K562 (cell line): ENCODE results near the gene KPTN. TPM values are rescaled to one million over a fixed set of nuclear protein-coding genes. Genes with fewer than 3 reads are reported as not detected.

Experiments
- ATAC-seq: fragments of 200-7000 bp; cut with Tn5 transposase; 3 replicates; pipeline ENCODE4 v1.9.1; 2020; ENCODE audit warnings: moderate library complexity
- BruUV-seq: library from RNA; stranded (reverse); fragments of 400-500 nt; replicated peaks from 2 replicates; lab custom pipeline; 2021; lab: Mats Ljungman, UMichigan
- CTCF ChIA-PET: fragments of 300-600 bp; formaldehyde crosslinking; extraction: SDS; loops from one replicate; lab custom pipeline; 2021; ENCODE audit warnings: low intra/inter-chr PET ratio; lab: Yijun Ruan, JAX
- POLR2A ChIA-PET: fragments of 300-600, 350-650 bp; sonication (Branson Sonifier 250); formaldehyde crosslinking; extraction: SDS; loops from one replicate; lab custom pipeline; 2021; ENCODE audit warnings: antibody characterized with exemption, inconsistent platforms; lab: Yijun Ruan, JAX
- DNase-seq, 4 experiments: peaks; one replicate each; pipeline versions ENCODE4 v3.0.0 to v3.0.0-alpha.2; 2011 to 2018; ENCODE audit warnings: low spot score in 3 of 4, mixed read lengths in 3 of 4; ENCODE audit errors: extremely low read depth in 1 of 4
- FAIRE-seq: peaks from 2 replicates; lab custom pipeline; 2011; peaks lifted over from hg19 to GRCh38; lab: Jason Lieb, UNC
- H2AFZ ChIP-seq: 2 replicates; pipeline ENCODE4 v1.6.0; 2011; ENCODE audit warnings: low read depth, low read length, control low read depth, inconsistent platforms
- H3K27ac ChIP-seq: fragments of 200-600 bp; 3 replicates; pipeline ENCODE4 v1.8.0; 2011; ENCODE audit warnings: low read depth, mild to moderate bottlenecking, control low read depth, inconsistent platforms, low read length, moderate library complexity, mixed read lengths; ENCODE audit errors: extremely low read depth
- H3K27me3 ChIP-seq, 2 experiments: fragments of 300-600 bp in 1 of 2; 2 replicates in 1 of 2; 3 replicates in 1 of 2; pipeline versions ENCODE4 v1.6.0 to v1.8.0; 2011; ENCODE audit warnings: inconsistent platforms in 2 of 2, low read length in 2 of 2, mild to moderate bottlenecking in 1 of 2, mixed read lengths in 1 of 2, moderate library complexity in 1 of 2; ENCODE audit not compliant: control insufficient read depth in 2 of 2, insufficient read depth in 2 of 2
- H3K36me3 ChIP-seq: fragments of 300-600 bp; 3 replicates; pipeline ENCODE4 v1.8.0; 2011; ENCODE audit warnings: mild to moderate bottlenecking, low read length, inconsistent platforms; ENCODE audit not compliant: control insufficient read depth, insufficient read depth
- H3K4me1 ChIP-seq, 2 experiments: fragments of 200-600 bp in 1 of 2; replicated peaks in 1 of 2; 2 replicates in 1 of 2; 3 replicates in 1 of 2; pipeline versions ENCODE4 v1.5.1 to v1.8.0; 2011; ENCODE audit warnings: inconsistent platforms in 2 of 2, low read length in 2 of 2, mild to moderate bottlenecking in 1 of 2, mixed read lengths in 1 of 2, moderate library complexity in 1 of 2; ENCODE audit not compliant: control insufficient read depth in 2 of 2, insufficient read depth in 2 of 2
- H3K4me2 ChIP-seq: 2 replicates; pipeline ENCODE4 v1.6.1; 2011; ENCODE audit warnings: low read length, control low read depth, inconsistent platforms, mixed read lengths; ENCODE audit not compliant: insufficient read depth
- H3K4me3 ChIP-seq: fragments of 200-600 bp; sonication (generic), shearing (Covaris generic); 2 replicates; pipeline ENCODE4 v1.5.1; 2016; ENCODE audit warnings: control low read depth, inconsistent platforms
- H3K79me2 ChIP-seq: fragments of 200-600 bp; 3 replicates; pipeline ENCODE4 v1.8.0; 2011; ENCODE audit warnings: low read length, inconsistent platforms; ENCODE audit not compliant: control insufficient read depth, insufficient read depth
- H3K9ac ChIP-seq, 2 experiments: 2 replicates each; pipeline versions ENCODE4 v1.6.0 to v1.6.1; 2011; ENCODE audit warnings: low read depth in 2 of 2, low read length in 2 of 2, control low read depth in 1 of 2, inconsistent platforms in 1 of 2, mild to moderate bottlenecking in 1 of 2, mixed read lengths in 1 of 2; ENCODE audit not compliant: insufficient read depth in 1 of 2
- H3K9me1 ChIP-seq: one replicate; pipeline ENCODE4 v1.6.0; 2011; ENCODE audit warnings: inconsistent platforms, mild to moderate bottlenecking, low read length, moderate library complexity; ENCODE audit not compliant: control insufficient read depth, insufficient read depth
- H3K9me3 ChIP-seq: replicated peaks from 2 replicates; pipeline ENCODE4 v1.5.1; 2011; ENCODE audit warnings: low read depth, low read length, inconsistent platforms; ENCODE audit not compliant: control insufficient read depth, insufficient read depth
- H4K20me1 ChIP-seq: replicated peaks from 2 replicates; pipeline ENCODE4 v1.6.1; 2011; ENCODE audit warnings: low read length, inconsistent platforms, mixed read lengths; ENCODE audit not compliant: control insufficient read depth, insufficient read depth
- BACH1 ChIP-seq: fragments of 200-800 bp; sonication (Bioruptor generic); IDR thresholded peaks from 2 replicates; pipeline ENCODE4 v1.6.1; 2016; ENCODE audit warnings: missing genetic modification characterization, missing compliant biosample characterization
- MTF1 ChIP-seq: fragments of 250-450 bp; sonication (Bioruptor Pico); IDR thresholded peaks from 2 replicates; pipeline ENCODE4 v1.9.0; 2021; ENCODE audit warnings: moderate library complexity, mild to moderate bottlenecking, inconsistent platforms, borderline replicate concordance
- NCOA4 ChIP-seq: fragments of 450-650 bp; IDR thresholded peaks from 2 replicates; pipeline ENCODE4 v1.6.1; 2018; ENCODE audit warnings: mild to moderate bottlenecking; ENCODE audit not compliant: partially characterized antibody
- RAD51 ChIP-seq: fragments of 450-650 bp; IDR thresholded peaks from 2 replicates; pipeline ENCODE4 v1.7.1; 2016; ENCODE audit warnings: low read depth, mild to moderate bottlenecking, borderline replicate concordance
- SMARCA4 ChIP-seq: fragments of 450-650 bp; IDR thresholded peaks from 2 replicates; pipeline ENCODE4 v1.6.1; 2016
- ZNF124 ChIP-seq: sonication (generic); formaldehyde crosslinking; IDR thresholded peaks from 2 replicates; pipeline ENCODE4 v1.8.1; 2022; ENCODE audit warnings: missing genetic modification reagents
- ZNF830 ChIP-seq: fragments of 250-450 bp; sonication (Bioruptor Pico); IDR thresholded peaks from 2 replicates; pipeline ENCODE4 v1.5.0; 2021; ENCODE audit warnings: mild to moderate bottlenecking
- WGBS: fragments of 100-300 bp; shearing (Covaris generic); methylation state at CpG from one replicate; pipeline ENCODE4 v1.1.6; 2016; ENCODE audit warnings: low coverage, mixed read lengths; ENCODE audit not compliant: insufficient coverage; ENCODE audit errors: missing lambda C conversion rate; 5-methylcytosine and 5-hydroxymethylcytosine counted together
- in situ Hi-C: fragments of 300-500 bp; cut with MboI; formaldehyde crosslinking; loops from 4 replicates; pipeline ENCODE4 v1.15.0; 2018; ENCODE audit warnings: inconsistent platforms, mixed read lengths
- intact Hi-C: fragments of 100-400 bp; cut with micrococcal nuclease; formaldehyde crosslinking; loops from 2 replicates; pipeline ENCODE4 v1.14.2; 2022
- polyA plus RNA-seq, 8 experiments: library from polyadenylated mRNA; depleted of rRNA in 4 of 8; stranded (reverse) in 5 of 8; unstranded in 3 of 8; fragments of >200 nt; fragmentation: Nextera tagmentation in 2 of 8; fragmentation: Illumina TruSeq in 1 of 8; extraction: Ambion mirVana in 2 of 8; extraction: Trizol in 1 of 8; gene quantifications; 2 replicates each; pipeline versions ENCODE4 v1.2.1 to v1.2.3, GENCODE V29; 2011 to 2014; ENCODE audit warnings: inconsistent platforms in 1 of 8, missing spikeins in 1 of 8
- total RNA-seq, 7 experiments: library from RNA; depleted of rRNA in 6 of 7; stranded (reverse); fragments of >200 nt in 6 of 7; fragmentation: Illumina TruSeq in 2 of 7; extraction: Trizol in 2 of 7; gene quantifications; 2 replicates each; pipeline versions ENCODE4 v1.2.1 to v1.2.3, GENCODE V29; 2011 to 2021; ENCODE audit warnings: low replicate concordance in 1 of 7
- TF ChIP-seq, protein P1 (sequence below), 2 experiments: fragments of 450-650 bp; formaldehyde crosslinking in 1 of 2; IDR thresholded peaks; 2 replicates each; pipeline versions ENCODE4 v1.4.0 to v1.6.1; 2014 to 2020; ENCODE audit warnings: mild to moderate bottlenecking in 2 of 2, borderline replicate concordance in 1 of 2, low read depth in 1 of 2

KPTN gene
- total and polyA plus RNA-seq, 9 of the 15 experiments (the other 6 are each of a cell fraction or from before 2014, with no cell fraction given), result 0.56 to 18.2 (median 8.5) TPM

DNA sequence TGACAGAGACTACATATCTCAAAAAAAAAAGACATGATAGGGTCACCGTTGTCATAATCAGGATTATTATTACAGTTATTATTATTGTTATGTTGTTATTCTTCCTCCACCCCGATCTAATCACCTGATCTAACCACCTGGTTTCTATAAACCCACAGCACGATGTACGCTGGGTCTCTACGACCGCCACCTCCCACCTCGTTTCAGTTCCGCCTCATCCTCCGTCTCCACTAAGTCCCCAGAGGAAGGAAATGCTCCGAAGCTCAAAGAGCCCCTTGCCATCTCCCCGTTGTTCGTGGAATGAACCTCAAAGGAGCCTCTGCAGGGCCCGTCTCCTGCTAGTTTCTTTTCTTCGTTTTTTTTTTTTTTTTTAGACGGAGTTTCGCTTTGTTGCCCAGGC, 48.8 kb downstream of the KPTN start:
- H4K20me1 ChIP-seq, result peaks cover 19% of the 10 kb centered on the region; the same call in 1 of the 2 replicates
- intact Hi-C loops, result loop anchor here (5.0 kb wide), 2 partner anchors 47 to 82 kb away; partner anchors contain the start of genes KPTN and NAPA
- no peak overlapping the region for H3K9ac ChIP-seq
- CTCF ChIA-PET, result interaction anchor here (0.7 to 4.6 kb wide), 5 partner anchors 9 to 272 kb away, joined by 4 to 79 read pairs (median 10); no protein-coding TSS in a partner anchor
- H3K36me3 ChIP-seq, result no peaks in the 10 kb centered on the region
- in situ Hi-C loops, result loop anchor here (5.0 kb wide), 1 partner anchor 262 kb away; no protein-coding TSS in a partner anchor
- TF ChIP-seq ZNF124 (CRISPR knock-in tag) (no peak), SMARCA4 (no peak), RAD51 (no peak), NCOA4 (no peak), MTF1 (CRISPR knock-in tag) (no peak), ZNF830 (no peak), BACH1 (no peak)
- TF ChIP-seq, protein P1, sequence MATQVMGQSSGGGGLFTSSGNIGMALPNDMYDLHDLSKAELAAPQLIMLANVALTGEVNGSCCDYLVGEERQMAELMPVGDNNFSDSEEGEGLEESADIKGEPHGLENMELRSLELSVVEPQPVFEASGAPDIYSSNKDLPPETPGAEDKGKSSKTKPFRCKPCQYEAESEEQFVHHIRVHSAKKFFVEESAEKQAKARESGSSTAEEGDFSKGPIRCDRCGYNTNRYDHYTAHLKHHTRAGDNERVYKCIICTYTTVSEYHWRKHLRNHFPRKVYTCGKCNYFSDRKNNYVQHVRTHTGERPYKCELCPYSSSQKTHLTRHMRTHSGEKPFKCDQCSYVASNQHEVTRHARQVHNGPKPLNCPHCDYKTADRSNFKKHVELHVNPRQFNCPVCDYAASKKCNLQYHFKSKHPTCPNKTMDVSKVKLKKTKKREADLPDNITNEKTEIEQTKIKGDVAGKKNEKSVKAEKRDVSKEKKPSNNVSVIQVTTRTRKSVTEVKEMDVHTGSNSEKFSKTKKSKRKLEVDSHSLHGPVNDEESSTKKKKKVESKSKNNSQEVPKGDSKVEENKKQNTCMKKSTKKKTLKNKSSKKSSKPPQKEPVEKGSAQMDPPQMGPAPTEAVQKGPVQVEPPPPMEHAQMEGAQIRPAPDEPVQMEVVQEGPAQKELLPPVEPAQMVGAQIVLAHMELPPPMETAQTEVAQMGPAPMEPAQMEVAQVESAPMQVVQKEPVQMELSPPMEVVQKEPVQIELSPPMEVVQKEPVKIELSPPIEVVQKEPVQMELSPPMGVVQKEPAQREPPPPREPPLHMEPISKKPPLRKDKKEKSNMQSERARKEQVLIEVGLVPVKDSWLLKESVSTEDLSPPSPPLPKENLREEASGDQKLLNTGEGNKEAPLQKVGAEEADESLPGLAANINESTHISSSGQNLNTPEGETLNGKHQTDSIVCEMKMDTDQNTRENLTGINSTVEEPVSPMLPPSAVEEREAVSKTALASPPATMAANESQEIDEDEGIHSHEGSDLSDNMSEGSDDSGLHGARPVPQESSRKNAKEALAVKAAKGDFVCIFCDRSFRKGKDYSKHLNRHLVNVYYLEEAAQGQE (IDR thresholded peaks at IDR 0.05; ENCODE audit: borderline replicate concordance), result no peak
- TF ChIP-seq, protein P1 (CRISPR knock-in tag; IDR thresholded peaks at IDR 0.05; ENCODE audit: low read depth), result no peak
- TF ChIP-seq, all 486 proteins: peak for 0
- H3K9me3 ChIP-seq, result no peaks in the 10 kb centered on the region
- peaks cover 0 to 8% of the 10 kb centered on the region in 2 experiments; a peak in 1 of 5 replicates for H3K27me3 ChIP-seq
- DNase-seq (no peak), ATAC-seq (no peak), FAIRE-seq (no peak)
- whole genome bisulfite sequencing, result 10% methylated on average over 12 of the region's 16 CpGs
- no peak overlapping the region for H3K4me2 ChIP-seq
- H2AFZ ChIP-seq, result no peak overlapping the region
- BruUV-seq, result no TSS peak
- H3K9me1 ChIP-seq, result peaks cover 3% of the 10 kb centered on the region
- no peaks in the 10 kb centered on the region for H3K79me2 ChIP-seq
- H3K4me1 ChIP-seq, result peaks cover 0 to 8% of the 10 kb centered on the region in 2 experiments; a peak in 2 of 5 replicates
- no peak overlapping the region for H3K4me3 ChIP-seq
- no peak overlapping the region for H3K27ac ChIP-seq
- POLR2A ChIA-PET, result interaction anchor here (2.0 kb wide), 1 partner anchor 11 kb away, joined by 6 read pairs; no protein-coding TSS in a partner anchor
